NCI-H510A (cell line): ENCODE results near the gene NCAPH2.
A peak's percentile ranks its signal among the peaks of the same experiment; 100 is the strongest.

Experiments used
- DNase-seq: peaks from one replicate; lab custom pipeline; 2025; lab: John Stamatoyannopoulos, UW

The NCAPH2 gene

GRCh38 chr22:50548921-50549790 is 41.1 kb downstream of the NCAPH2 start:
- no peak for DNase-seq

- DNase-seq = no peak
Measured at GRCh38 chr22:50550395-50550794, 42.4 kb downstream of the NCAPH2 start.

GRCh38 chr22:50551160-50551752 is 43.2 kb downstream of the NCAPH2 start:
- DNase-seq = no peak

GRCh38 chr22:50553310-50553709 is 45.3 kb downstream of the NCAPH2 start:
- DNase-seq = no peak

GRCh38 chr22:50556703-50557102 is 48.7 kb downstream of the NCAPH2 start:
- no peak for DNase-seq

- DNase-seq = no peak
Measured at GRCh38 chr22:50560034-50560433, 52.0 kb downstream of the NCAPH2 start.

GRCh38 chr22:50561401-50562358 is 53.7 kb downstream of the NCAPH2 start:
- DNase-seq = no peak

GRCh38 chr22:50562523-50563412 is 54.7 kb downstream of the NCAPH2 start, which contains the start of gene SYCE3:
Gene SYCE3, minus strand, starts transcription at chr22:50562919. Its CDS starts 6,514 bp downstream, at chr22:50556405.
- DNase-seq = peak; percentile 88

GRCh38 chr22:50563413-50564160 is 55.6 kb downstream of the NCAPH2 start:
- DNase-seq = no peak

GRCh38 chr22:50564289-50564688 is 56.3 kb downstream of the NCAPH2 start:
- no peak for DNase-seq

- no peak for DNase-seq
Measured at GRCh38 chr22:50567721-50568252, 59.8 kb downstream of the NCAPH2 start.

GRCh38 chr22:50568626-50569025 is 60.6 kb downstream of the NCAPH2 start:
- DNase-seq = no peak

GRCh38 chr22:50569041-50569459 is 61.0 kb downstream of the NCAPH2 start:
- no peak for DNase-seq

- DNase-seq = no peak
Measured at GRCh38 chr22:50569896-50570535, 62.0 kb downstream of the NCAPH2 start.

- no peak for DNase-seq
Measured at GRCh38 chr22:50570861-50571260, 62.8 kb downstream of the NCAPH2 start.

- DNase-seq = no peak
Measured at GRCh38 chr22:50571264-50572175, 63.5 kb downstream of the NCAPH2 start.

GRCh38 chr22:50572965-50573364 is 64.9 kb downstream of the NCAPH2 start:
- no peak for DNase-seq
